Parathyroid adenoma (tissue), 2 donors: ENCODE data around the gene SLC24A3.

Experiments used
- H2AFZ ChIP-seq: fragments of 300-600 bp; sonication (generic); one replicate; pipeline ENCODE4 v1.7.0; 2017; ENCODE audit warnings: antibody characterized with exemption, mild to moderate bottlenecking
- H3K27ac ChIP-seq: fragments of 300-600 bp; sonication (generic); one replicate; pipeline ENCODE4 v1.7.0; 2017
- H3K27me3 ChIP-seq: fragments of 300-600 bp; sonication (generic); one replicate; pipeline ENCODE4 v1.7.0; 2017; ENCODE audit warnings: low read length; ENCODE audit not compliant: control insufficient read depth, insufficient read depth
- H3K36me3 ChIP-seq: fragments of 300-600 bp; sonication (generic); one replicate; pipeline ENCODE4 v1.7.0; 2017; ENCODE audit warnings: low read length; ENCODE audit not compliant: control insufficient read depth, insufficient read depth
- H3K4me1 ChIP-seq: fragments of 300-600 bp; sonication (generic); one replicate; pipeline ENCODE4 v1.7.0; 2017; ENCODE audit warnings: control low read depth
- H3K4me2 ChIP-seq: fragments of 300-600 bp; sonication (generic); one replicate; pipeline ENCODE4 v1.7.0; 2017; ENCODE audit warnings: low read length
- H3K4me3 ChIP-seq: fragments of 300-600 bp; sonication (generic); one replicate; pipeline ENCODE4 v1.7.0; 2017; ENCODE audit warnings: low read depth, low read length
- H3K79me2 ChIP-seq: fragments of 300-600 bp; sonication (generic); one replicate; pipeline ENCODE4 v1.7.0; 2017; ENCODE audit warnings: control low read depth
- H3K9ac ChIP-seq: fragments of 300-600 bp; sonication (generic); one replicate; pipeline ENCODE4 v1.7.0; 2017; ENCODE audit warnings: mild to moderate bottlenecking
- H3K9me3 ChIP-seq: fragments of 300-600 bp; sonication (generic); one replicate; pipeline ENCODE4 v1.7.0; 2017; ENCODE audit warnings: low read length; ENCODE audit not compliant: control insufficient read depth
- TF ChIP-seq, protein P1 (sequence below): fragments of 300-600 bp; sonication (generic); IDR thresholded peaks from one replicate; pipeline ENCODE4 v1.7.0; 2017; ENCODE audit warnings: antibody characterized with exemption, mild to moderate bottlenecking
- donor health status: primary hyperparathyroidism.

SLC24A3 gene

GRCh38 chr20:19218411-19218810 is 6.0 kb downstream of the SLC24A3 start:
- no peak overlapping the region for H3K9ac ChIP-seq
- no peak overlapping the region for H3K4me3 ChIP-seq
- peaks cover 6% of the 10 kb centered on the region for H3K4me1 ChIP-seq
- H2AFZ ChIP-seq, result no peak overlapping the region
- no peak overlapping the region for H3K4me2 ChIP-seq
- no peak overlapping the region for H3K27ac ChIP-seq
- no peaks in the 10 kb centered on the region for H3K36me3 ChIP-seq
- peaks cover 3% of the 10 kb centered on the region for H3K79me2 ChIP-seq
- H3K27me3 ChIP-seq, result no peaks in the 10 kb centered on the region
- TF ChIP-seq, protein P1, sequence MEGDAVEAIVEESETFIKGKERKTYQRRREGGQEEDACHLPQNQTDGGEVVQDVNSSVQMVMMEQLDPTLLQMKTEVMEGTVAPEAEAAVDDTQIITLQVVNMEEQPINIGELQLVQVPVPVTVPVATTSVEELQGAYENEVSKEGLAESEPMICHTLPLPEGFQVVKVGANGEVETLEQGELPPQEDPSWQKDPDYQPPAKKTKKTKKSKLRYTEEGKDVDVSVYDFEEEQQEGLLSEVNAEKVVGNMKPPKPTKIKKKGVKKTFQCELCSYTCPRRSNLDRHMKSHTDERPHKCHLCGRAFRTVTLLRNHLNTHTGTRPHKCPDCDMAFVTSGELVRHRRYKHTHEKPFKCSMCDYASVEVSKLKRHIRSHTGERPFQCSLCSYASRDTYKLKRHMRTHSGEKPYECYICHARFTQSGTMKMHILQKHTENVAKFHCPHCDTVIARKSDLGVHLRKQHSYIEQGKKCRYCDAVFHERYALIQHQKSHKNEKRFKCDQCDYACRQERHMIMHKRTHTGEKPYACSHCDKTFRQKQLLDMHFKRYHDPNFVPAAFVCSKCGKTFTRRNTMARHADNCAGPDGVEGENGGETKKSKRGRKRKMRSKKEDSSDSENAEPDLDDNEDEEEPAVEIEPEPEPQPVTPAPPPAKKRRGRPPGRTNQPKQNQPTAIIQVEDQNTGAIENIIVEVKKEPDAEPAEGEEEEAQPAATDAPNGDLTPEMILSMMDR, result no peak
- no peaks in the 10 kb centered on the region for H3K9me3 ChIP-seq

GRCh38 chr20:19222520-19223040 is 10.1 kb downstream of the SLC24A3 start:
- Histone ChIP-seq H3K4me1 (peaks cover 10% of the 10 kb centered on the region), H3K4me2 (no peak overlapping the region), H3K79me2 (peaks cover 3% of the 10 kb centered on the region), H3K27me3 (no peaks in the 10 kb centered on the region), H3K9me3 (no peaks in the 10 kb centered on the region), H3K9ac (no peak overlapping the region), H3K4me3 (no peak overlapping the region), H3K27ac (no peak overlapping the region), H3K36me3 (no peaks in the 10 kb centered on the region), H2AFZ (no peak overlapping the region)
- TF ChIP-seq, protein P1, result no peak

DNA sequence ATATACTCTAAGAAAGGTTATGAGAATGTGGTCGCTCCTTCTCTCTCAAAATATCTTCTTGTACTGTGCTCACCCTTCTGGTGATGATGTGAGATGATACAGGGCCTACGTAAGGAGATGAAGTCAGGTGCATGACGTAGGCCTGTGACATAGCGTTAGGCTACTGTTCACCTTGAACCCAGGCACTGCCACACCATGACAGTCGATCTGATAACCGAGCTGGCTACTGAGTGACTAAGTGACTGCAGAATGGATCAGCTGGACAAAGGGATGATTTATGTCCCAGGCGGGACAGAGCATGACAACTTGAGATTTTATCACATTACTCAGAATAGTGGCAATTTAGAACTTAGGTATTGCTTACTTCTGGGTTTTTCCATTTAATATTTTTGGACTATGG is 11.2 kb downstream of the SLC24A3 start:
- no peak overlapping the region for H3K27ac ChIP-seq
- no peak overlapping the region for H2AFZ ChIP-seq
- peaks cover 10% of the 10 kb centered on the region for H3K4me1 ChIP-seq
- no peak overlapping the region for H3K4me3 ChIP-seq
- TF ChIP-seq, protein P1, result no peak
- no peaks in the 10 kb centered on the region for H3K9me3 ChIP-seq
- no peak overlapping the region for H3K9ac ChIP-seq
- no peaks in the 10 kb centered on the region for H3K36me3 ChIP-seq
- no peak overlapping the region for H3K4me2 ChIP-seq
- peaks cover 3% of the 10 kb centered on the region for H3K79me2 ChIP-seq
- no peaks in the 10 kb centered on the region for H3K27me3 ChIP-seq

DNA sequence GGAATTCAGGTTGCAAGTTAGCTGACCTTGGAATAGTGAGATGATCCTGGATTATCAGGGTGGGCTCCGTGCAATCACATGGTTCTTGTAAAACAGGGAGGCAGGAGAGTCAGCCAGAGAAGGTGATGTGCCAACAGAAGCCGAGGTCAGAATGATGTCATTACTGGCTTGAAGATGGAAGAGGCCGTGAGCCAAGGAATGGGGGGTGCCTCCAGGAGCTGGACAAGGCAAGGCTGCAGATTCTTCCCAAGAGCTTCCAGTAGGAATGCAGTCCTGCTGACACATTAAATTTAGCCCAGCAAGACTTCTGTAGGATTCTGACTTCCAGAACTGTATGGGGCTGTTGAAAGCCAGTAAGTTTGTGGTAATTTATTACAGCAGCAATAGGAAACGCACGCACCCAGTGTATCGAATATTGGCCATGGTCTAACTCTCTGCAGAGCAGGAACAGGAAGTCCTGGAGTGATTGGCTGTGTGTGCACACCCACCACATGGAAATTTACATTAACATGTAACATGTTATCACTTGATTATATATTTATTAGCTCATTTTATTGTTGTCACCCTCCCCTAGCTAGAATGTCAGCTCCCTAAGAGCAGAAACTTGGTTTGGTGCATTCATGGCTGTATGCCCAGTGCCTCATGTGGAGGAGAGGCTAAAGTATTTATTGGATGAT is 19.1 kb downstream of the SLC24A3 start:
- Histone ChIP-seq H3K9ac (no peak overlapping the region), H3K27ac (no peak overlapping the region), H3K9me3 (no peaks in the 10 kb centered on the region), H3K36me3 (no peaks in the 10 kb centered on the region), H3K4me3 (no peak overlapping the region), H3K79me2 (no peaks in the 10 kb centered on the region), H3K4me1 (no peaks in the 10 kb centered on the region), H3K4me2 (no peak overlapping the region), H2AFZ (no peak overlapping the region), H3K27me3 (no peaks in the 10 kb centered on the region)
- TF ChIP-seq, protein P1, result no peak
